GM12873 (cell line): ENCODE data around the gene SH2B2.

ENCODE experiments used
- TF ChIP-seq, protein P1 (sequence below): IDR thresholded peaks from 2 replicates; pipeline ENCODE4 v1.5.1; 2012; ENCODE audit warnings: low read depth, mild to moderate bottlenecking, moderate library complexity, low read length, control low read depth; ENCODE audit not compliant: insufficient read depth; ENCODE audit errors: missing control alignments

SH2B2 gene

DNA sequence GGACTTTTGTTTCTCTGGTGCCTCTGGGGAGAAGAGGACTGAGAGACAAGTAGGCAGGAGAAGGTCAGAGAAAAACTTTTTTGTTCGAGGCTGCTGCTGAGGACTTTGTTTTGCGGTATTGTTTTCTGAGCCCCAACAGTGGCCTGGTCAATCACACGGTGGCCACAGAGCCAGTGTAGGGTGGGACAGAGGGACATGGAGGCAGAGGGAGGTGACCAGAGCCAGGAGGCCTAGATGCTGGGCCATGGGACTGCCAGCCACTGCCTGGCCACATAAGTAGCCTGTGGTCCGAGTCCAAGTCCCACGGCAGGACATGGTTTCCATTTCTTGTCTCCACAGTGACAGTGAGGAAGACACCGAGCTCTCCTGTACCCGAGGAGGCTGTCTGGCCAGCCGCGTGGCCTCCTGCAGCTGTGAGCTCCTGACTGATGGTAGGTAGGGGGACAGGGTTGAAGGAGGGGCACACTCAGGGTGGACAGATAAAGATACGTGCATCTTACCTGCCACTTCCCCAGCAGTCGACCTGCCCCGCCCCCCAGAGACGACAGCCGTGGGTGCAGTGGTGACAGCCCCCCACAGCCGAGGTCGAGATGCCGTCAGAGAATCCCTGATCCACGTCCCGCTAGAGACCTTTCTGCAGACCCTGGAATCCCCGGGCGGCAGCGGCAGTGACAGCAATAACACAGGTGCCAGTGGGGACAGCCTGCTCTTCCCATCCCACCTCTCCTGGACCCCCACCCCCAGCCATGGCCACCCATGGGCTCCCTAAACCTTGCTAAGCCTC lies 27.5 kb downstream of the SH2B2 start:
- TF ChIP-seq, protein P1, sequence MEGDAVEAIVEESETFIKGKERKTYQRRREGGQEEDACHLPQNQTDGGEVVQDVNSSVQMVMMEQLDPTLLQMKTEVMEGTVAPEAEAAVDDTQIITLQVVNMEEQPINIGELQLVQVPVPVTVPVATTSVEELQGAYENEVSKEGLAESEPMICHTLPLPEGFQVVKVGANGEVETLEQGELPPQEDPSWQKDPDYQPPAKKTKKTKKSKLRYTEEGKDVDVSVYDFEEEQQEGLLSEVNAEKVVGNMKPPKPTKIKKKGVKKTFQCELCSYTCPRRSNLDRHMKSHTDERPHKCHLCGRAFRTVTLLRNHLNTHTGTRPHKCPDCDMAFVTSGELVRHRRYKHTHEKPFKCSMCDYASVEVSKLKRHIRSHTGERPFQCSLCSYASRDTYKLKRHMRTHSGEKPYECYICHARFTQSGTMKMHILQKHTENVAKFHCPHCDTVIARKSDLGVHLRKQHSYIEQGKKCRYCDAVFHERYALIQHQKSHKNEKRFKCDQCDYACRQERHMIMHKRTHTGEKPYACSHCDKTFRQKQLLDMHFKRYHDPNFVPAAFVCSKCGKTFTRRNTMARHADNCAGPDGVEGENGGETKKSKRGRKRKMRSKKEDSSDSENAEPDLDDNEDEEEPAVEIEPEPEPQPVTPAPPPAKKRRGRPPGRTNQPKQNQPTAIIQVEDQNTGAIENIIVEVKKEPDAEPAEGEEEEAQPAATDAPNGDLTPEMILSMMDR: no peak

DNA sequence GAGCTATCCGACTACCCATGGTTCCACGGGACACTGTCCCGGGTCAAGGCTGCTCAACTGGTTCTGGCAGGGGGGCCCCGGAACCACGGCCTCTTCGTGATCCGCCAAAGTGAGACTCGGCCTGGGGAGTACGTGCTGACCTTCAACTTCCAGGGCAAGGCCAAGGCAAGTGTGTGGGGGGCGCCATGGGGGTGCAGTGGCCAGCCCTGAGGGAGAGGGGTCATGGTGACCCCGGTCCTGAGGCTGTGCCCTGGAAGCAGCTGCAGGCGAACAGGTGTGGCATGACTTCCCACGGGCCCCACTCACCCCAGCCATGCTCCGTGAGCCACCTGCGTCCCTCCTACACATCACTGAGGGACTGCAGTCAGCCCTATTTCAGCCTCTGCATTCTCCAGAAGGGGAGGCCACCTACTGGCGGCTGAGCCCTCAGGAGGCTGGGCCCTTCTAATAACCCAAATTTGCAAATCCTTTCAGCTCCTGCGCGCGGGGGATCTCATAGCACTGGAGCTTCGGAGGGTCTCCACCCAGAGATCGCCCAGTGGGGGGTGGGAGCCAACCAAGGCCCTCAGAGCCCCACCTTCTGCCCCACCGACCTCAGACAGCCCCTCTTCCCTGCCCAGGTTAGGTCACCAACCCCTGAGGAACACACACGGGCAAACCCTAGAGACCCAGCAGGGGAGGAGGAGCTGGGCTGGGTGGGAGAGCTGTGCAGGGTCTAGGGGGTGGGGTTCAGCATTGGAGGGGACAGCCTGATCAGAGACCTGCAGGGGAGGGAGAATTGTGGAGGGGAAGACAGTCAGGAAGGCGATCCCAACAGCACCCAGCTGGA lies 30.8 kb downstream of the SH2B2 start:
- TF ChIP-seq, protein P1: peak; percentile 14

DNA sequence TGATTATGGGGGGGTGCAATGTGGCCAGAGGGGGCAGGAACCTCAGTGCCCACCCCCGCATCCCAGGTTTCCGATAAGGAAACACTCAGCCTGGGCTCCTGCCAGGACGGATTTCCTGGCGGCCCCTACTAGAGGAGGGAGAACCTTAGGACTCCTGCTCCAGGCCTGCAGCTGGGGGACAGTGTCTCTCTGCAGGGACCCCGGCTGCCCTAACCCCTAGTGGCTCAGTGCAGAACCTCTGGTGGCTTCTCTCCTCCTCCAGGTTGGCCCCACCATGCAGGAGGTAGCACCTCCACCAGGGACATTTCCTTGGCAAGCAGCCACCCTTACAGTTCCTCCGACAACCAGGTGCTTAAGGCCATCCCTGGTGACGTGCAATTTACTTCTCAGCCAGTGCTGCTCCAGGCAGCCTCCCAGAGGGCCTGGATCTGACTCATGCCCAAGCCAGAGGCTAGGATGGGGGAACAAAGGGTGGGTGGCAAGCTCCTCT lies 31.9 kb downstream of the SH2B2 start:
- TF ChIP-seq, protein P1: no peak

DNA sequence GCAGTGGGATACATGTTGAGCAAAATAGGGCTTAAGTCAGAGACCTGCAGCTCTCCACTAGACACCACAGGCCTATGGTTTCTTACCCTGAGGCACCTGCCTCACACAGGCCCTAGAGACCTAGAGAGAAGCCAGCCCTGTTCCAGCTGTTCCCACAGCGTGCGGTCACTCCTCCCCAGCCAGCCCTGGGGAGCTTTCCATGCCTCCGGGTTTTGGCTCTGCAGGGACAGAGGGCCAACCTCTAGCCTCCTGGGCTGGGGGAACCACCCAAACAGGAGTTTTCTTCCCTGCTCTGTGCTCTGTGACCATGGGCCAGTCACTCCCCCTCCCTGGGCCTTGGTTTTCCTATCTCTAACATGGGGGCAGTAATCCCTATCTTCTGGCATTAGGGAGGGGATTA lies 33.0 kb downstream of the SH2B2 start:
- TF ChIP-seq, protein P1: no peak

DNA sequence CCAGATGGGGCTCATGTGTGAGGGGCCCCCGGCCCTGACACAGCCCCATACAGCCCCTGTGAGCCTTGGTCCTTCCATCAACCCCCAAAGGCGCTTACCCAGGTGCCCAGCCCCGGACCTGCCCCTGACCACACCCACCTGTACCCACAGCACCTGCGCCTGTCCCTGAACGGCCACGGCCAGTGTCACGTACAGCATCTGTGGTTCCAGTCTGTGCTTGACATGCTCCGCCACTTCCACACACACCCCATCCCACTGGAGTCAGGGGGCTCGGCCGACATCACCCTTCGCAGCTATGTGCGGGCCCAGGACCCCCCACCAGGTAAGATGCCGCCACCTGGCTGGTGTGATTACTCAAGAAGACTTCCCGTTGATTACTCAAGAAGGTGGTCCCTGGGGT lies 33.5 kb downstream of the SH2B2 start:
- TF ChIP-seq, protein P1: no peak

DNA sequence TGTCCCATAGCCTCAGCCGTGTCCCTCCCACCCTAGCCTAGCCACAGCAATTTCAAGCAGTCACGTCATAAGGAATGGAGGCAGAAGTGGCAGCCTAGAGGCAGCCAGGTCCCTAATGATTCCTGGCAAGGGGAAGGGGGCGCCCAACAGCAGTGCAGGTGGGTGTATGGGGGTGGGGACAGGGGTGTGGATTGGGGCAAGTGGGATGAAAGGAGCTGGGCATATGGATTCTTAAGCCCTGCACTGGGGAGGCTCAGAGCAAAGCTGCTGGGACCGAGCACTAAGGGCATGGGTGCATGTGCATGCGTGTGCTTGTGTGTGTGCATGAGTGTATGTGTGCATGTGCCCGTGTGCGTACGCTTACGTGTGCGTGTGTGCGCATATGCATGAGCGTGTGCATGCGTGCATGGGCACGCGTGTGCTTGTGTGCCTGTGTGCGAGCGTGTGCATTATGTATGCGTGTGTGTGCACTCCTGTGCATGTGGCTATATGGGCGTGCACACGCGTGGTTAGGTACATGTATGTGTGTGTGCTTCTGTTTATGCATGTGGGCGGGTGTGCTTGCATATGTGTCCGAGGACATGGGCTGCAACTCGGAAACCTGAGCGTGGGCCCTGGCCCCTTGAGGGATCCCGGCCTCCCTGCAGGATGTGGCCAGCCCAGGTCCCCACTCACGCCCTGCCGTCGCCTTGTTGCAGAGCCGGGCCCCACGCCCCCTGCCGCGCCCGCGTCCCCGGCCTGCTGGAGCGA lies 34.1 kb downstream of the SH2B2 start:
- TF ChIP-seq, protein P1: no peak
